ENCODE results near the gene ALMS1.
"Not testable (repeated sequence)": the region's sequence is repeated elsewhere in the genome, so short reads cannot be mapped to it uniquely, and the experiment has no call there.

The ALMS1 gene

GRCh38 chr2:73641767-73642062 lies 256.1 kb downstream of the ALMS1 start:
- H3K27me3 ChIP-seq (ENCODE audit: control insufficient read depth, insufficient read depth, low read length) = no peaks in the 10 kb centered on the region
- no peak overlapping the region for H3K4me3 ChIP-seq (ENCODE audit: low read depth, low read length)
- H3K4me1 ChIP-seq (ENCODE audit: control insufficient read depth, insufficient read depth, low read length) = no peaks in the 10 kb centered on the region
- no peak overlapping the region for H3K9ac ChIP-seq (ENCODE audit: low read depth, low read length)
- no peaks in the 10 kb centered on the region for H3K36me3 ChIP-seq (ENCODE audit: control insufficient read depth, insufficient read depth, low read length)
- peaks cover 31% of the 10 kb centered on the region for H3K9me3 ChIP-seq (ENCODE audit: control insufficient read depth, insufficient read depth, low read length)
- no peak overlapping the region for H3K27ac ChIP-seq (ENCODE audit: low read depth, low read length)

GRCh38 chr2:73642338-73643018 lies 256.8 kb downstream of the ALMS1 start, which contains the start of gene NAT8:
NAT8 (minus strand) TSS chr2:73642422; CDS start chr2:73641628, 794 bp downstream.
- H3K27ac ChIP-seq (ENCODE audit: low read depth, low read length) = no peak within 1 kb of the TSS
- no peak within 1 kb of the TSS for H3K9ac ChIP-seq (ENCODE audit: low read depth, low read length)
- no peaks in the 10 kb centered on the region for H3K36me3 ChIP-seq (ENCODE audit: control insufficient read depth, insufficient read depth, low read length)
- H3K4me1 ChIP-seq (ENCODE audit: control insufficient read depth, insufficient read depth, low read length) = no peaks in the 10 kb centered on the region
- H3K9me3 ChIP-seq (ENCODE audit: control insufficient read depth, insufficient read depth, low read length) = peaks cover 31% of the 10 kb centered on the region
- no peaks in the 10 kb centered on the region for H3K27me3 ChIP-seq (ENCODE audit: control insufficient read depth, insufficient read depth, low read length)
- no peak within 1 kb of the TSS for H3K4me3 ChIP-seq (ENCODE audit: low read depth, low read length)

GRCh38 chr2:73647690-73648089 lies 262.1 kb downstream of the ALMS1 start:
- H3K4me3 ChIP-seq (ENCODE audit: low read depth, low read length); H3K4me1 ChIP-seq (ENCODE audit: control insufficient read depth, insufficient read depth, low read length); H3K27ac ChIP-seq (ENCODE audit: low read depth, low read length); H3K9ac ChIP-seq (ENCODE audit: low read depth, low read length); H3K36me3 ChIP-seq (ENCODE audit: control insufficient read depth, insufficient read depth, low read length); H3K9me3 ChIP-seq (ENCODE audit: control insufficient read depth, insufficient read depth, low read length); H3K27me3 ChIP-seq (ENCODE audit: control insufficient read depth, insufficient read depth, low read length): not testable (repeated sequence)

GRCh38 chr2:73651591-73652230 lies 266.1 kb downstream of the ALMS1 start:
- Histone ChIP-seq H3K36me3 (ENCODE audit: control insufficient read depth, insufficient read depth, low read length) (no peaks in the 10 kb centered on the region), H3K27ac (ENCODE audit: low read depth, low read length) (no peak overlapping the region), H3K4me3 (ENCODE audit: low read depth, low read length) (no peak overlapping the region), H3K9me3 (ENCODE audit: control insufficient read depth, insufficient read depth, low read length) (peaks cover 7% of the 10 kb centered on the region; the same call in 1 of the 2 replicates), H3K9ac (ENCODE audit: low read depth, low read length) (no peak overlapping the region), H3K4me1 (ENCODE audit: control insufficient read depth, insufficient read depth, low read length) (no peaks in the 10 kb centered on the region), H3K27me3 (ENCODE audit: control insufficient read depth, insufficient read depth, low read length) (no peaks in the 10 kb centered on the region)

GRCh38 chr2:73652348-73652747 lies 266.7 kb downstream of the ALMS1 start:
- H3K27me3 ChIP-seq (ENCODE audit: control insufficient read depth, insufficient read depth, low read length) = no peaks in the 10 kb centered on the region
- no peak overlapping the region for H3K4me3 ChIP-seq (ENCODE audit: low read depth, low read length)
- H3K9ac ChIP-seq (ENCODE audit: low read depth, low read length) = no peak overlapping the region
- H3K9me3 ChIP-seq (ENCODE audit: control insufficient read depth, insufficient read depth, low read length) = peaks cover 7% of the 10 kb centered on the region; the same call in 1 of the 2 replicates
- no peaks in the 10 kb centered on the region for H3K4me1 ChIP-seq (ENCODE audit: control insufficient read depth, insufficient read depth, low read length)
- H3K36me3 ChIP-seq (ENCODE audit: control insufficient read depth, insufficient read depth, low read length) = no peaks in the 10 kb centered on the region
- no peak overlapping the region for H3K27ac ChIP-seq (ENCODE audit: low read depth, low read length)

GRCh38 chr2:73654175-73654574 lies 268.5 kb downstream of the ALMS1 start:
- Histone ChIP-seq H3K9me3 (ENCODE audit: control insufficient read depth, insufficient read depth, low read length) (peaks cover 2% of the 10 kb centered on the region; the same call in 1 of the 2 replicates), H3K4me1 (ENCODE audit: control insufficient read depth, insufficient read depth, low read length) (no peaks in the 10 kb centered on the region), H3K36me3 (ENCODE audit: control insufficient read depth, insufficient read depth, low read length) (no peaks in the 10 kb centered on the region), H3K27me3 (ENCODE audit: control insufficient read depth, insufficient read depth, low read length) (no peaks in the 10 kb centered on the region), H3K4me3 (ENCODE audit: low read depth, low read length) (no peak overlapping the region), H3K9ac (ENCODE audit: low read depth, low read length) (no peak overlapping the region), H3K27ac (ENCODE audit: low read depth, low read length) (no peak overlapping the region)
